ENCODE data around the gene ITGAL.

GRCh38 chr16:30470632-30470995 lies 1.9 kb upstream of the ITGAL start:
- TF ChIP-seq CTCF (IDR thresholded peaks at IDR 0.05; ENCODE audit: low read length) (no peak), EZH2 (IDR thresholded peaks at IDR 0.05; ENCODE audit: borderline replicate concordance, low read length) (no peak)
